Measurements from ENCODE around the gene R3HCC1L. TPM values are rescaled to one million over a fixed set of nuclear protein-coding genes. Genes with fewer than 3 reads are reported as not detected.

Gene R3HCC1L
- total and polyA plus RNA-seq, 2 of the 4 experiments (the other 2 are of a cell fraction) = 8.3 to 14.7 TPM

GRCh38 chr10:98209441-98209840 lies 75.0 kb downstream of the R3HCC1L start:
- H3K36me3 ChIP-seq (ENCODE audit: control insufficient read depth, insufficient read depth, low read length) = peaks cover 8% of the 10 kb centered on the region
- no TSS peak for BruUV-seq (replicated peaks)

More at GRCh38 chr10:98209441-98209840, 75.0 kb downstream of the R3HCC1L start:
- ATAC-seq (ENCODE audit: low read depth) (no peak), DNase-seq (no peak)
- Histone ChIP-seq H3K9me3 (ENCODE audit: control insufficient read depth, insufficient read depth, low read length) (no peaks in the 10 kb centered on the region), H3K18ac (ENCODE audit: low read depth, low read length) (no peak overlapping the region), H2BK5ac (ENCODE audit: low read depth, low read length, poor library complexity, severe bottlenecking) (no peak overlapping the region), H3K23ac (ENCODE audit: low read depth, low read length) (no peak overlapping the region), H3K4me2 (ENCODE audit: low read depth, low read length) (no peak overlapping the region; the same call in 1 of the 2 replicates), H4K20me1 (ENCODE audit: insufficient read depth, low read length) (no peaks in the 10 kb centered on the region; the same call in 1 of the 2 replicates), H2BK15ac (ENCODE audit: low read depth, low read length) (no peak overlapping the region), H3K14ac (replicated peaks; ENCODE audit: low read depth, low read length) (no peak overlapping the region), H4K8ac (ENCODE audit: low read depth in 2 of 2, low read length in 2 of 2) (no peak overlapping the region), H2BK120ac (ENCODE audit: low read depth, low read length) (no peak overlapping the region), H3K4ac (ENCODE audit: low read depth, low read length) (no peak overlapping the region), H3K79me1 (ENCODE audit: low read depth in 1 of 2, low read length in 2 of 2) (peaks cover 18 to 26% of the 10 kb centered on the region in 2 experiments), H2AFZ (replicated peaks; ENCODE audit: low read length, poor library complexity) (no peak overlapping the region), H3K4me3 (ENCODE audit: insufficient read depth, low read depth, low read length) (no peak overlapping the region), H2AK9ac (replicated peaks; ENCODE audit: low read depth, low read length, poor library complexity) (no peak overlapping the region), H3K27ac (ENCODE audit: insufficient read depth, low read length) (no peak overlapping the region), H4K91ac (ENCODE audit: insufficient read depth, low read depth, low read length) (no peak overlapping the region), H3K27me3 (ENCODE audit: control insufficient read depth, insufficient read depth, low read length) (no peaks in the 10 kb centered on the region), H3K56ac (ENCODE audit: extremely low read depth, insufficient read depth, low read length) (no peak overlapping the region), H3K9me1 (ENCODE audit: insufficient read depth, low read length) (0 out of 2 replicates have a peak, but pooled peaks cover 2% of the 10 kb centered on the region), H4K5ac (ENCODE audit: low read depth, low read length) (no peak overlapping the region), H2AK5ac (ENCODE audit: low read depth, low read length) (no peak overlapping the region), H3K4me1 (ENCODE audit: control insufficient read depth, insufficient read depth, low read length) (no peaks in the 10 kb centered on the region), H3K9ac (ENCODE audit: low read depth, low read length) (no peak overlapping the region), H2BK20ac (ENCODE audit: low read depth, low read length) (no peak overlapping the region)
- WGBS, 2 experiments (ENCODE audit: extremely low coverage in 2 of 2, insufficient read length in 1 of 2) = 80% methylated on average over 1 of the region's 4 CpGs; no CpG with 5 or more reads in 1 of the 2 experiments
- ChIA-PET CTCF (interaction anchor here (1.3 kb wide), 1 partner anchor 12 kb away, joined by 3 read pairs; no protein-coding TSS in a partner anchor), POLR2A (ENCODE audit: unreplicated experiment) (no interaction called here)
- in situ Hi-C loops (cut with MboI; ENCODE audit: low sequenced_read_pairs) = no loop called here
- dilution Hi-C loops (cut with HindIII; ENCODE audit: low sequenced_read_pairs, unreplicated experiment) = no loop called here
- no peak for TF ChIP-seq SMC3 (IDR thresholded peaks at IDR 0.05; ENCODE audit: low read depth, low read length)
- no peak for TF ChIP-seq CHD1 (IDR thresholded peaks at IDR 0.05; ENCODE audit: low read depth, low read length)
- TF ChIP-seq USF2 (IDR thresholded peaks at IDR 0.05; ENCODE audit: low read depth, low read length) = no peak
- TF ChIP-seq RCOR1 (IDR thresholded peaks at IDR 0.05; ENCODE audit: insufficient replicate concordance, low read length) = no peak
- no peak for TF ChIP-seq NFE2L2 (IDR thresholded peaks at IDR 0.05; ENCODE audit: low read depth, low read length)
- TF ChIP-seq RAD21 (IDR thresholded peaks at IDR 0.05; ENCODE audit: low read length) = no peak
- no peak for TF ChIP-seq RFX5 (IDR thresholded peaks at IDR 0.05; ENCODE audit: low read depth, low read length)
- TF ChIP-seq, protein P1, sequence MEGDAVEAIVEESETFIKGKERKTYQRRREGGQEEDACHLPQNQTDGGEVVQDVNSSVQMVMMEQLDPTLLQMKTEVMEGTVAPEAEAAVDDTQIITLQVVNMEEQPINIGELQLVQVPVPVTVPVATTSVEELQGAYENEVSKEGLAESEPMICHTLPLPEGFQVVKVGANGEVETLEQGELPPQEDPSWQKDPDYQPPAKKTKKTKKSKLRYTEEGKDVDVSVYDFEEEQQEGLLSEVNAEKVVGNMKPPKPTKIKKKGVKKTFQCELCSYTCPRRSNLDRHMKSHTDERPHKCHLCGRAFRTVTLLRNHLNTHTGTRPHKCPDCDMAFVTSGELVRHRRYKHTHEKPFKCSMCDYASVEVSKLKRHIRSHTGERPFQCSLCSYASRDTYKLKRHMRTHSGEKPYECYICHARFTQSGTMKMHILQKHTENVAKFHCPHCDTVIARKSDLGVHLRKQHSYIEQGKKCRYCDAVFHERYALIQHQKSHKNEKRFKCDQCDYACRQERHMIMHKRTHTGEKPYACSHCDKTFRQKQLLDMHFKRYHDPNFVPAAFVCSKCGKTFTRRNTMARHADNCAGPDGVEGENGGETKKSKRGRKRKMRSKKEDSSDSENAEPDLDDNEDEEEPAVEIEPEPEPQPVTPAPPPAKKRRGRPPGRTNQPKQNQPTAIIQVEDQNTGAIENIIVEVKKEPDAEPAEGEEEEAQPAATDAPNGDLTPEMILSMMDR (conservative IDR thresholded peaks at IDR 0.05; ENCODE audit: low read depth, low read length) = no peak
- TF ChIP-seq, protein P2, sequence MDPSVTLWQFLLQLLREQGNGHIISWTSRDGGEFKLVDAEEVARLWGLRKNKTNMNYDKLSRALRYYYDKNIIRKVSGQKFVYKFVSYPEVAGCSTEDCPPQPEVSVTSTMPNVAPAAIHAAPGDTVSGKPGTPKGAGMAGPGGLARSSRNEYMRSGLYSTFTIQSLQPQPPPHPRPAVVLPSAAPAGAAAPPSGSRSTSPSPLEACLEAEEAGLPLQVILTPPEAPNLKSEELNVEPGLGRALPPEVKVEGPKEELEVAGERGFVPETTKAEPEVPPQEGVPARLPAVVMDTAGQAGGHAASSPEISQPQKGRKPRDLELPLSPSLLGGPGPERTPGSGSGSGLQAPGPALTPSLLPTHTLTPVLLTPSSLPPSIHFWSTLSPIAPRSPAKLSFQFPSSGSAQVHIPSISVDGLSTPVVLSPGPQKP (IDR thresholded peaks at IDR 0.05; ENCODE audit: borderline replicate concordance, low read depth, low read length) = no peak
- intact Hi-C loops (cut with micrococcal nuclease) = no loop called here
